Dedifferentiated amniotic fluid mesenchymal stem cell (primary cell): ENCODE results near the gene SNHG17.
A peak's percentile ranks its signal among the peaks of the same experiment; 100 is the strongest.
"Not testable (repeated sequence)": the region's sequence is repeated elsewhere in the genome, so short reads cannot be mapped to it uniquely, and the experiment has no call there.

Source experiments
- DNase-seq: peaks from one replicate; pipeline ENCODE4 v3.0.0-alpha.2; 2016; ENCODE audit errors: extremely low spot score

SNHG17 gene

GRCh38 chr20:38434770-38435554 lies at the start of gene SNHG17:
SNHG17 (minus strand) TSS chr20:38435328.
- peak; percentile 93 for DNase-seq

GRCh38 chr20:38479596-38479995 lies 44.5 kb upstream of the SNHG17 start:
- no peak for DNase-seq

GRCh38 chr20:38477747-38478146 lies 42.6 kb upstream of the SNHG17 start:
- DNase-seq, result no peak

- DNase-seq, result no peak
Observed at GRCh38 chr20:38473367-38473795, 38.3 kb upstream of the SNHG17 start.

GRCh38 chr20:38472513-38473366 lies 37.6 kb upstream of the SNHG17 start, which contains the start of gene RALGAPB:
RALGAPB (plus strand) TSS chr20:38472843; CDS start chr20:38488433, 15,590 bp downstream.
- DNase-seq, result peak; percentile 98

GRCh38 chr20:38471987-38472512 lies 36.9 kb upstream of the SNHG17 start:
- DNase-seq, result no peak

- no peak for DNase-seq
Observed at GRCh38 chr20:38471245-38471644, 36.1 kb upstream of the SNHG17 start.

GRCh38 chr20:38466983-38467382 lies 31.9 kb upstream of the SNHG17 start:
- DNase-seq, result no peak

GRCh38 chr20:38466171-38466570 lies 31.0 kb upstream of the SNHG17 start:
- no peak for DNase-seq

GRCh38 chr20:38461569-38461968 lies 26.4 kb upstream of the SNHG17 start:
- not testable (repeated sequence) for DNase-seq

- DNase-seq, result not testable (repeated sequence)
Observed at GRCh38 chr20:38461167-38461566, 26.0 kb upstream of the SNHG17 start.

- DNase-seq, result not testable (repeated sequence)
Observed at GRCh38 chr20:38460631-38461030, 25.5 kb upstream of the SNHG17 start.

- DNase-seq, result no peak
Observed at GRCh38 chr20:38460040-38460623, 25.0 kb upstream of the SNHG17 start.

GRCh38 chr20:38458314-38458713 lies 23.2 kb upstream of the SNHG17 start:
- peak; percentile 3 for DNase-seq

- DNase-seq, result peak; percentile 11
Observed at GRCh38 chr20:38454556-38455473, 19.7 kb upstream of the SNHG17 start.

- DNase-seq, result peak; percentile 0
Observed at GRCh38 chr20:38453941-38454340, 18.8 kb upstream of the SNHG17 start.

GRCh38 chr20:38452880-38453624 lies 17.9 kb upstream of the SNHG17 start:
- DNase-seq, result peak; percentile 8

- no peak for DNase-seq
Observed at GRCh38 chr20:38450412-38450975, 15.4 kb upstream of the SNHG17 start.

- DNase-seq, result no peak
Observed at GRCh38 chr20:38449046-38449445, 13.9 kb upstream of the SNHG17 start.
